K562 (cell line): ENCODE measurements around the gene RSRC1. TPM values are rescaled to one million over a fixed set of nuclear protein-coding genes. Genes with fewer than 3 reads are reported as not detected.

Experiments
- ATAC-seq: fragments of 200-7000 bp; cut with Tn5 transposase; 3 replicates; pipeline ENCODE4 v1.9.1; 2020; ENCODE audit warnings: moderate library complexity
- BruUV-seq: library from RNA; stranded (reverse); fragments of 400-500 nt; replicated peaks from 2 replicates; lab custom pipeline; 2021; lab: Mats Ljungman, UMichigan
- CTCF ChIA-PET: fragments of 300-600 bp; formaldehyde crosslinking; extraction: SDS; loops from one replicate; lab custom pipeline; 2021; ENCODE audit warnings: low intra/inter-chr PET ratio; lab: Yijun Ruan, JAX
- POLR2A ChIA-PET: fragments of 300-600, 350-650 bp; sonication (Branson Sonifier 250); formaldehyde crosslinking; extraction: SDS; loops from one replicate; lab custom pipeline; 2021; ENCODE audit warnings: antibody characterized with exemption, inconsistent platforms; lab: Yijun Ruan, JAX
- DNase-seq, 4 experiments: peaks; one replicate each; pipeline versions ENCODE4 v3.0.0 to v3.0.0-alpha.2; 2011 to 2018; ENCODE audit warnings: low spot score in 3 of 4, mixed read lengths in 3 of 4; ENCODE audit errors: extremely low read depth in 1 of 4
- FAIRE-seq: peaks from 2 replicates; lab custom pipeline; 2011; peaks lifted over from hg19 to GRCh38; lab: Jason Lieb, UNC
- H2AFZ ChIP-seq: 2 replicates; pipeline ENCODE4 v1.6.0; 2011; ENCODE audit warnings: low read depth, low read length, control low read depth, inconsistent platforms
- H3K27ac ChIP-seq: fragments of 200-600 bp; 3 replicates; pipeline ENCODE4 v1.8.0; 2011; ENCODE audit warnings: low read depth, mild to moderate bottlenecking, control low read depth, inconsistent platforms, low read length, moderate library complexity, mixed read lengths; ENCODE audit errors: extremely low read depth
- H3K27me3 ChIP-seq, 2 experiments: fragments of 300-600 bp in 1 of 2; 2 replicates in 1 of 2; 3 replicates in 1 of 2; pipeline versions ENCODE4 v1.6.0 to v1.8.0; 2011; ENCODE audit warnings: inconsistent platforms in 2 of 2, low read length in 2 of 2, mild to moderate bottlenecking in 1 of 2, mixed read lengths in 1 of 2, moderate library complexity in 1 of 2; ENCODE audit not compliant: control insufficient read depth in 2 of 2, insufficient read depth in 2 of 2
- H3K36me3 ChIP-seq: fragments of 300-600 bp; 3 replicates; pipeline ENCODE4 v1.8.0; 2011; ENCODE audit warnings: mild to moderate bottlenecking, low read length, inconsistent platforms; ENCODE audit not compliant: control insufficient read depth, insufficient read depth
- H3K4me1 ChIP-seq, 2 experiments: fragments of 200-600 bp in 1 of 2; replicated peaks in 1 of 2; 2 replicates in 1 of 2; 3 replicates in 1 of 2; pipeline versions ENCODE4 v1.5.1 to v1.8.0; 2011; ENCODE audit warnings: inconsistent platforms in 2 of 2, low read length in 2 of 2, mild to moderate bottlenecking in 1 of 2, mixed read lengths in 1 of 2, moderate library complexity in 1 of 2; ENCODE audit not compliant: control insufficient read depth in 2 of 2, insufficient read depth in 2 of 2
- H3K4me2 ChIP-seq: 2 replicates; pipeline ENCODE4 v1.6.1; 2011; ENCODE audit warnings: low read length, control low read depth, inconsistent platforms, mixed read lengths; ENCODE audit not compliant: insufficient read depth
- H3K4me3 ChIP-seq: fragments of 200-600 bp; sonication (generic), shearing (Covaris generic); 2 replicates; pipeline ENCODE4 v1.5.1; 2016; ENCODE audit warnings: control low read depth, inconsistent platforms
- H3K79me2 ChIP-seq: fragments of 200-600 bp; 3 replicates; pipeline ENCODE4 v1.8.0; 2011; ENCODE audit warnings: low read length, inconsistent platforms; ENCODE audit not compliant: control insufficient read depth, insufficient read depth
- H3K9ac ChIP-seq, 2 experiments: 2 replicates each; pipeline versions ENCODE4 v1.6.0 to v1.6.1; 2011; ENCODE audit warnings: low read depth in 2 of 2, low read length in 2 of 2, control low read depth in 1 of 2, inconsistent platforms in 1 of 2, mild to moderate bottlenecking in 1 of 2, mixed read lengths in 1 of 2; ENCODE audit not compliant: insufficient read depth in 1 of 2
- H3K9me1 ChIP-seq: one replicate; pipeline ENCODE4 v1.6.0; 2011; ENCODE audit warnings: inconsistent platforms, mild to moderate bottlenecking, low read length, moderate library complexity; ENCODE audit not compliant: control insufficient read depth, insufficient read depth
- H3K9me3 ChIP-seq: replicated peaks from 2 replicates; pipeline ENCODE4 v1.5.1; 2011; ENCODE audit warnings: low read depth, low read length, inconsistent platforms; ENCODE audit not compliant: control insufficient read depth, insufficient read depth
- H4K20me1 ChIP-seq: replicated peaks from 2 replicates; pipeline ENCODE4 v1.6.1; 2011; ENCODE audit warnings: low read length, inconsistent platforms, mixed read lengths; ENCODE audit not compliant: control insufficient read depth, insufficient read depth
- EP300 ChIP-seq: IDR thresholded peaks from 2 replicates; pipeline ENCODE4 v1.6.1; 2012; ENCODE audit warnings: low read length, improper control_type of control experiment
- GTF2A2 ChIP-seq: IDR thresholded peaks from 2 replicates; pipeline ENCODE4 v1.6.1; 2016; ENCODE audit warnings: mild to moderate bottlenecking, missing genetic modification characterization, missing compliant biosample characterization
- JUND ChIP-seq, 2 experiments: IDR thresholded peaks; 2 replicates in 1 of 2; 3 replicates in 1 of 2; pipeline ENCODE4 v1.6.1; 2011; ENCODE audit warnings: borderline replicate concordance in 2 of 2, low read depth in 2 of 2, low read length in 2 of 2, improper control_type of control experiment in 1 of 2, missing biosample characterization in 1 of 2, missing genetic modification characterization in 1 of 2, missing genetic modification reagents in 1 of 2
- L3MBTL2 ChIP-seq: fragments of 450-650 bp; IDR thresholded peaks from 2 replicates; pipeline ENCODE4 v1.6.1; 2016; ENCODE audit warnings: mild to moderate bottlenecking, moderate library complexity
- NCOA6 ChIP-seq: fragments of 450-650 bp; IDR thresholded peaks from 2 replicates; pipeline ENCODE4 v1.6.1; 2017; ENCODE audit warnings: mild to moderate bottlenecking
- ZNF277 ChIP-seq: fragments of 250-450 bp; sonication (Bioruptor Pico); IDR thresholded peaks from 2 replicates; pipeline ENCODE4 v1.8.0; 2022; ENCODE audit warnings: inconsistent platforms, mild to moderate bottlenecking, moderate library complexity, borderline replicate concordance
- in situ Hi-C: fragments of 300-500 bp; cut with MboI; formaldehyde crosslinking; loops from 4 replicates; pipeline ENCODE4 v1.15.0; 2018; ENCODE audit warnings: inconsistent platforms, mixed read lengths
- intact Hi-C: fragments of 100-400 bp; cut with micrococcal nuclease; formaldehyde crosslinking; loops from 2 replicates; pipeline ENCODE4 v1.14.2; 2022
- polyA plus RNA-seq, 8 experiments: library from polyadenylated mRNA; depleted of rRNA in 4 of 8; stranded (reverse) in 5 of 8; unstranded in 3 of 8; fragments of >200 nt; fragmentation: Nextera tagmentation in 2 of 8; fragmentation: Illumina TruSeq in 1 of 8; extraction: Ambion mirVana in 2 of 8; extraction: Trizol in 1 of 8; gene quantifications; 2 replicates each; pipeline versions ENCODE4 v1.2.1 to v1.2.3, GENCODE V29; 2011 to 2014; ENCODE audit warnings: inconsistent platforms in 1 of 8, missing spikeins in 1 of 8
- total RNA-seq, 7 experiments: library from RNA; depleted of rRNA in 6 of 7; stranded (reverse); fragments of >200 nt in 6 of 7; fragmentation: Illumina TruSeq in 2 of 7; extraction: Trizol in 2 of 7; gene quantifications; 2 replicates each; pipeline versions ENCODE4 v1.2.1 to v1.2.3, GENCODE V29; 2011 to 2021; ENCODE audit warnings: low replicate concordance in 1 of 7

RSRC1 gene
- total and polyA plus RNA-seq, 9 of the 15 experiments (the other 6 are each of a cell fraction or from before 2014, with no cell fraction given): 19.3 to 128 (median 75.5) TPM

GRCh38 chr3:158165730-158166129 is 55.8 kb downstream of the RSRC1 start:
- POLR2A ChIA-PET: interaction anchor here (0.7 to 0.9 kb wide), 2 partner anchors 30 to 209 kb away, joined by 3 read pairs; no protein-coding TSS in a partner anchor
- in situ Hi-C loops (no loop called here), intact Hi-C loops (no loop called here)
- Histone ChIP-seq H3K27ac (no peak overlapping the region), H3K4me2 (no peak overlapping the region), H3K4me3 (no peak overlapping the region), H3K36me3 (no peaks in the 10 kb centered on the region; the same call in 2 of the 3 replicates), H3K27me3 (no peaks in the 10 kb centered on the region), H3K9ac (no peak overlapping the region), H3K79me2 (peaks cover 10% of the 10 kb centered on the region; the same call in 1 of the 3 replicates), H3K9me1 (no peaks in the 10 kb centered on the region), H4K20me1 (no peaks in the 10 kb centered on the region), H3K9me3 (no peaks in the 10 kb centered on the region), H2AFZ (no peak overlapping the region), H3K4me1 (peaks cover 4 to 17% of the 10 kb centered on the region in 2 experiments; a peak in 3 of 5 replicates)
- TF ChIP-seq ZNF277: no peak
- TF ChIP-seq GTF2A2 (tag): no peak
- no peak for TF ChIP-seq L3MBTL2
- no peak for TF ChIP-seq JUND (IDR thresholded peaks at IDR 0.05; ENCODE audit: borderline replicate concordance, low read depth, low read length)
- TF ChIP-seq JUND (tag; IDR thresholded peaks at IDR 0.05; ENCODE audit: borderline replicate concordance, low read depth, low read length): no peak
- no peak for TF ChIP-seq EP300
- TF ChIP-seq NCOA6: no peak
- BruUV-seq: no TSS peak
- DNase-seq (no peak), ATAC-seq (no peak), FAIRE-seq (no peak)
- CTCF ChIA-PET: no interaction called here
